Cerebellar cortex (tissue), 1 donor: ENCODE measurements around the gene THSD4.

Source experiments
- DNase-seq: peaks from one replicate; pipeline ENCODE4 v3.0.0-alpha.2; 2015; ENCODE audit warnings: low spot score

The THSD4 gene

GRCh38 chr15:71686221-71687050 lies 571.2 kb downstream of the THSD4 start:
- no peak for DNase-seq

- no peak for DNase-seq
Observed at GRCh38 chr15:71687902-71688508, 572.7 kb downstream of the THSD4 start.

GRCh38 chr15:71688509-71689094 lies 573.3 kb downstream of the THSD4 start:
- DNase-seq, result no peak

GRCh38 chr15:71691081-71691457 lies 575.8 kb downstream of the THSD4 start:
- no peak for DNase-seq

GRCh38 chr15:71691458-71692417 lies 576.5 kb downstream of the THSD4 start:
- DNase-seq, result peak; percentile 2

GRCh38 chr15:71697236-71697635 lies 582.0 kb downstream of the THSD4 start:
- DNase-seq, result no peak

GRCh38 chr15:71698030-71698429 lies 582.8 kb downstream of the THSD4 start:
- no peak for DNase-seq

- no peak for DNase-seq
Observed at GRCh38 chr15:71698742-71699141, 583.5 kb downstream of the THSD4 start.

- no peak for DNase-seq
Observed at GRCh38 chr15:71699977-71700376, 584.7 kb downstream of the THSD4 start.

GRCh38 chr15:71701808-71702207 lies 586.5 kb downstream of the THSD4 start:
- DNase-seq, result no peak

- no peak for DNase-seq
Observed at GRCh38 chr15:71702496-71702895, 587.2 kb downstream of the THSD4 start.

- DNase-seq, result no peak
Observed at GRCh38 chr15:71705151-71705550, 589.9 kb downstream of the THSD4 start.

GRCh38 chr15:71706461-71707229 lies 591.4 kb downstream of the THSD4 start:
- DNase-seq, result no peak

- no peak for DNase-seq
Observed at GRCh38 chr15:71707230-71708050, 592.2 kb downstream of the THSD4 start.

- DNase-seq, result no peak
Observed at GRCh38 chr15:71708051-71708429, 592.8 kb downstream of the THSD4 start.

GRCh38 chr15:71708741-71709140 lies 593.5 kb downstream of the THSD4 start:
- DNase-seq, result no peak

- no peak for DNase-seq
Observed at GRCh38 chr15:71709808-71710418, 594.6 kb downstream of the THSD4 start.

GRCh38 chr15:71712182-71712581 lies 596.9 kb downstream of the THSD4 start:
- DNase-seq, result no peak

- DNase-seq, result no peak
Observed at GRCh38 chr15:71713191-71713809, 598.0 kb downstream of the THSD4 start.

GRCh38 chr15:71715914-71716313 lies 600.6 kb downstream of the THSD4 start:
- DNase-seq, result no peak
